HL-60/S4 treated with retinoic acid at 250 ng/mL for 4 days and 3 days (cell line): ENCODE measurements around the gene SPANXN4.

Source experiments
- in situ Hi-C: fragments of 300-500 bp; cut with MboI; formaldehyde crosslinking; loops from 2 replicates; pipeline ENCODE4 v1.7.0; 2022; ENCODE audit warnings: low sequenced_read_pairs

SPANXN4 gene

DNA sequence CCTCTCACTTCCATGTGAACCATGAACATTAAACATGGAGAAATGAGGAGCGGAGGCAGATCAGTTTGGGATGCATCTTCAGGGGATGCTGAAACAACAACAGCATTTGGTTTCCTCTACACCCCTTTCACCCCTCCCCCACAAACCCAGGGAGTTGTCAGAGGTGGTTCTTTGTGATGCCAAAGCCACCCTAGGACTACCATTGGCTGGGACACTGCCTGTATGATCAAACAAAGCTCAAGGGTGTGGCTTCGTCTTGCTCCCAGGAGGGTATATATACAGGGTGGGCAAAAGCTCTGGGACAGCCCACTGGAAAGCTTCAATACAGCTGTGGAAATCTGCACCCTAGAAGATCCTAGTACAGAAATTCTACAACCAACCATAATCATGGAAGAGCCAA is at the start of gene SPANXN4:
Gene SPANXN4 (plus strand): TSS at position 301 of the 400 bp plus-strand sequence. CDS start 87 bp downstream, at position 388.
- in situ Hi-C loops = no loop called here

GRCh38 chrX:142977128-142977914 is 48.4 kb upstream of the SPANXN4 start:
- in situ Hi-C loops = no loop called here

DNA sequence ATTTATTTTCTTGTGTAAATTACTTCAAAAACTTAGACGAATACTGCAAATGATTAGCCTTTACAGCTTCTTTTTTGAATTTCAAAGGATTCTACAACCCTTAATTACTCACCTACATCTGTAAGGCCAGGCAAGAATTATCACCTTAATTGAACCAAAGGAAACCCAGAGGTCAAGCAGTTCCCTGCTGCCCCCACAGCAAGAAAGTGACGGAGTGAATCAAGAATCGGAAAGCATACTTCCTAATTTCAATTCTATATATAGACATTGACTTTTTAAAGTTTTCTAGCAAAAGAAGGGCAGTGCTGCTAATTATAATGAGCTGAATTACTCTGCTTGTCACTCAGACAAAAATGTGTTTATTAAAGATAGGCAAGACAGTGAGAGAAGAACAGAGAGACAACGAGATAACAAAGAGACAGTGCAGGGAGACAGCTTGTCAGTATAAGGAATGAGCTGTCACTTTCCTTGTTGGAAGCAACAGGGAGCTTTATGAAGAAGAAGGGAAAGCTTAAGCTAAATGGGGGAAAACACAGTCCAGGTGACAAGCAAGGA is 47.5 kb upstream of the SPANXN4 start:
- in situ Hi-C loops = no loop called here

- in situ Hi-C loops = no loop called here
Observed at GRCh38 chrX:142982679-142983078, 43.0 kb upstream of the SPANXN4 start.

GRCh38 chrX:142994988-142995387 is 30.7 kb upstream of the SPANXN4 start:
- in situ Hi-C loops = no loop called here

DNA sequence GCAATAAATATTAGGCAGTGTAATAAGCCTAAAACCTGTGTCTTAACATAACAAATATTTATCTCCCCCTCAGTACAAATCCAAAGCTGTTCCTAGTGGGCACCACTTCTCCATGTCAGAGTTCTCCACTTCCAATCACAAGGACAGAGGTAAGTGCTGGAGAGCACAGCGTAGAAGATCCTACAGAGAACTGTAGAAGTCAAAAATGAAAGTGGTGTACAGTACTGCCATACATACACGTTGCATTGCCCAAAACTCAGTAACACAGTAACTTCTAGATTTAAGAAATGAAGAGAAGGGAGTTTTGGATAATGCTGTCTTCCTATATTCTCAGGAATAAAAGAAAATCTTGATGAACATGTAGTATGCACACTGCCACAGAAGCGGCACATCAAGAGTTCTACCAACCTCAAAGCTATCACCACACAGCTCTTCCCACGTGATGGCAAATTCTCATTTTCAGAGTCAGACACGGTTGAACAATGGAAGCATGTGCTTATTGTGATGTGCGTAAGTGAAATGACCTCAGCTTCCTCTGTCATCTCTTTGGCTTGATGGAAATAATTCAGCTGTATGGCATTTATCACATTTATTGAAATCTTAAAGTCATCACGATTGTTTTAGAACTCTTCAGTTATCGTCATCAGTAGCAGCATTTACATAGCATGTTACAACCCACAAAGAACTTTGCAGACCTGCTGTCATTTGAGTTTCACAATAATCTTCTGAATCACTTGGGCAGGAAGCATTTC is 27.1 kb upstream of the SPANXN4 start:
- in situ Hi-C loops = no loop called here

DNA sequence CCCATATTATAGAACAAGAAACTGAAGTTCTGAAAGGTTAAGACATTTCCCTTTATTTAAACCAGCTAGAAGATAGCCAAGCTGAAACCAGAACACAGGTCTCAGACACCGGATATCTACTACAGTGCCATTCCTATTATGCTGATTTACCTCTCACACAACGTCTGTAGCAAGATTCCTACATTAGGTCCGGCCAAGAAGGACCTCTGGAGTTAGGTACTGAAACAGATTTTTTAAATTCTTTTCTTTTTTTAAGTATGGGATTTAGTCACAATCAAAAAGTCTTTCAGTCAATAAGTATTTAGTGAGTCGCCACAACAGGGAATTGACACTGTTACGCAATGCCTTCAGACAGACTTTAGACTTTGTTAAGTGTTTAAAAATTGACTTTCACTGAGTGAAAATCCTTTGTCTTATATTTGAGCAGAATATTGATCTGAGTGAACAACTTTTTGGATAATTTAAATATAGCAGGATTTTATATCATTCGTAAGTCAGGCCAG is 26.5 kb upstream of the SPANXN4 start:
- in situ Hi-C loops = no loop called here

DNA sequence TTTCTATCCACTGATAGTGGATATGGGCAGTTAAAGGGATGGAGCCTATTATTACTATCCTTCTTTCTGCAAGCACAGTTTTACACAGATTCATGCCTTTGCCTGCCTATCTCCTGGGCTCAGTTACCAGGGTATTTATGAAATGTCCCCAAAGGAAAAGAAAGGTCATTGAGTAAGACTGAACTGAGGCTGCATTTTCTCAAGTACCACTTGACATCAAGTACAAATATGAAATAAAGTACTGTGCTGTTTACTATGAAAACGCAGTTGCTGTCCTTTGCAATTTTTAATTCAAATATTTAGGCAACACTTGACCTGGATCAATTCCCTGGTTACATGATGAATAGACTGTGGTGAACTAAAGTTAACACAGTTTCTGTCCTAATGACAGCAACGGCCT is 23.5 kb upstream of the SPANXN4 start:
- in situ Hi-C loops = no loop called here

- in situ Hi-C loops = no loop called here
Observed at GRCh38 chrX:143017272-143017671, 8.5 kb upstream of the SPANXN4 start.

- in situ Hi-C loops = no loop called here
Observed at GRCh38 chrX:143027275-143027674, 1.5 kb downstream of the SPANXN4 start.

DNA sequence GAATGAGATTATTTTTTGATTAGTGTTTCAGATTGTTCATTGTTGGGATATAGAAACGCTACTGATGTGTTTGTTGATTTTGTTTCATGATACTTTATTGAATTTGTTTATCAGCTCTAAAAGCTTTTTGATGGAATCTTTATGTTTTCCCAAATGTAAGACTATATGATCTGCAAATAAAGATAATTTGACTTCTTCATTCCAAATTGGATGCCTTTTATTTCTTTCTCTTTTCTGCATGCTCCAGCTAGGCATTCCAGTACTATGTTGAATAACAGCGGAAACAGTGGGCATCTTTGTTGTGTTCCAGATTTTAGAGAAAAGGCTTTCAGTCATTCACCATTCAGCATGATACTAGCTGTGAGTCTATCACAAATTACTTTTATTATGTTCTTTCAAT is 21.8 kb downstream of the SPANXN4 start:
- in situ Hi-C loops = no loop called here

DNA sequence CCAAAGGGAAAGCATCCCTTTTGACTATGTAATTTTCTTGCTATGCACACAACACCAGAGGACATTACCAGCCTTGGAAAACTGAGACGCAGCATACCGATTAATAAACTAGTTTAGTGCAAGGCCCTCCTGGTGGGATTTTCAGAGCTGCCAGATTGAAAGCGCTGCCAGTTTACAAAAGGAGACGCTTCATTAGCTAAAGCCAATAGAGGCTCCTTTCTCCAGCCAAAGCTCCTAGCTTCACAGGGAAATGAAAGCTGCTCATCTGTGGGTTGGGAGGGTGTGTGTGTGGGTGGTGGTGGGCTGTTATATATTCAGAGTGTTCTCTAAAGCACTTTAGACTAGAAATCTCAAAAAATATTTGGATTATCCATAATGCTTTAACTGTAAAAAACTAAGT is 32.4 kb downstream of the SPANXN4 start:
- in situ Hi-C loops = no loop called here

GRCh38 chrX:143081231-143081630 is 55.5 kb downstream of the SPANXN4 start:
- in situ Hi-C loops = no loop called here

GRCh38 chrX:143082537-143082936 is 56.8 kb downstream of the SPANXN4 start:
- in situ Hi-C loops = no loop called here
